Left ventricle myocardium superior (tissue), 1 donor: ENCODE data around the gene ST6GALNAC3. TPM values are rescaled to one million over a fixed set of nuclear protein-coding genes. Genes with fewer than 3 reads are reported as not detected.

Experiments used
- ATAC-seq: fragments of 200-7000 bp; cut with Tn5 transposase; one replicate; pipeline ENCODE4 v1.9.1; 2020; ENCODE audit warnings: mild to moderate bottlenecking, moderate library complexity
- DNase-seq: peaks from one replicate; pipeline ENCODE4 v3.0.0-alpha.2; 2020
- intact Hi-C: fragments of 100-400 bp; cut with micrococcal nuclease; formaldehyde crosslinking; loops from one replicate; pipeline ENCODE4 v1.11.0; 2022
- total RNA-seq: library from RNA; stranded (reverse); fragmentation: NEBNext Ultra II Directional; extraction: Animal tissue kit (Norgen Biotek cat#: 25700); gene quantifications from one replicate; pipeline ENCODE4 v1.2.1, GENCODE V29; 2021
- donor health status: DM: no; HTN: yes; CAD: no; lungs with severe emphysema.

The ST6GALNAC3 gene
- total RNA-seq, 1 donor from 2014 or later = 5.9 TPM

DNA sequence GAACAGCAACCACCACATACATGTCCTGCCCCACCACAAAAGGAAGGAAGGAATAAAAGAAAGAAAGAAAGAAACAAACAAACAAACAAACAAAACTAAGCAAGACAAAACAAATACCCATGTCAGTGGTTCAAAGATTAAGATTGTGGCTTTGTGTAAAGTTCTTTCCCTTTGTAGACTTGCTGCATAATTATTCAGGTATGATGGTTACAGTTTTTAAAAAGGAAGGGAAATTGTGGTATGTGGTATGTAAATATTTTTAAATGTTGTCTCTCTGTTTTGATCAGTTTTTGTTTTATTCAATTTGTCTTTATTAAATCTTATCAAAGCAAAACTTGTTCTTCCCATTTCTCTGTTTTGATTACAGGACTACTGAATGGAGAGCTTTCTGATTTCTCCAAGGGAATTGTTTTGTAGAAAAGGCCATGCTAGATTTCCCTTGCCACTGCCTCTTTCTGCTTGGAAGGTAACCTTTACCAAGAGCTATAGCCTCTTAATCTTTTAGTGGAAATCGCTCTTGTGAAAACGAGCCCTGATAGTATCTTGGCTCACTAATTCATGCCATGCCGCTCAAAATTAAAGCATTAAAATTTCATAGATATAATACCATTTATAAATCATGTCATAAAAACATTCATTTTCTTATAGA is 502.5 kb downstream of the ST6GALNAC3 start:
- no peak for DNase-seq
- no peak for ATAC-seq
- intact Hi-C loops = no loop called here

DNA sequence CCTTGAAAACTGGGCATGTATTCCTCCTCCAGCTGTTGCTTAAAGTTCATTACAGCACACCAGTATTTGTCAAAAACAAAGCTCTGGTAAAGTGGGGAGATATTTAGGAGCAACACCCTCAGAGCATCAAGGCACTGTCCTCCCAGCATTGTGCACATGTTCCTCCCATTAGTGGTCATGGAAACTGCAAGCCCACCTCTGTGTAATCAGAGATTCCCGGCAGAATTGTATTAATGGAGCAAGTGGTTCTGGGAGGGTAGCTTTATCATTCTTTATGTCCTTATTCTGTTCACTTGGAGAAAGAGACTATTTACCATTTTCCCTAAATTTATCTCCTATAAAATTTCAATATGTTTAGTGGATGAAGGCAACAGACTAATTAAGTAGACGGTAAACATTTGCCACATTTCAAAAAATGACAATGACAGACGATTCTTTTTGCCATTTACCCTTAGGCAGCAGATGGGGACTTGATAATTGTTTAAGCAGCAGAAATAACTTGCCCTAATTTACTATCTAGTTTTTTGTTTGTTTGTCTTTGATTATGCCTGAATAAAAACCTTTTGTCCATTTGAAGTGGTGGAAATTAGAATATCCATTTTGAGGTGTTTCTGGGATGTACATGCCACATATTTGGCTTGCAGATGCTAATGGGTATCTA is 503.1 kb downstream of the ST6GALNAC3 start:
- ATAC-seq = no peak
- intact Hi-C loops = no loop called here
- no peak for DNase-seq

DNA sequence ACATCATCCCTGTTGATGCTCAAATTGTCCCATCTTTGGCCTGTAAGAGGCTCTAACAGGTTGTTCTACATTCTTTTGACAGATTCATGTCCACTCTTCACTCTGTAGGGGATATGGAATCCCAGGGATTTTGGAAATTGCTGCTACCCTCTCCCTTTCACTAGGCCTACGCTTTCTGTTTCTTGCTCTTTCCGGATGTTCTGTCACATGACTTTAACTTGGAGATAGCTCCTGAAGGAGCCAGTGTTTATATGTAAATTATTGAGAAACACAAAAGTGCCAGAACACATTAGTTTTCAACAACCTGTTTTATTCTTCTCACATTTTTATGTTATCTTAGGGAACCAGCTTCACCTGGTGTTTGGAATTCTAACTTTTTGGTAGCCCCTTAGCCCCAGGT is 505.7 kb downstream of the ST6GALNAC3 start:
- ATAC-seq = no peak
- intact Hi-C loops = no loop called here

DNA sequence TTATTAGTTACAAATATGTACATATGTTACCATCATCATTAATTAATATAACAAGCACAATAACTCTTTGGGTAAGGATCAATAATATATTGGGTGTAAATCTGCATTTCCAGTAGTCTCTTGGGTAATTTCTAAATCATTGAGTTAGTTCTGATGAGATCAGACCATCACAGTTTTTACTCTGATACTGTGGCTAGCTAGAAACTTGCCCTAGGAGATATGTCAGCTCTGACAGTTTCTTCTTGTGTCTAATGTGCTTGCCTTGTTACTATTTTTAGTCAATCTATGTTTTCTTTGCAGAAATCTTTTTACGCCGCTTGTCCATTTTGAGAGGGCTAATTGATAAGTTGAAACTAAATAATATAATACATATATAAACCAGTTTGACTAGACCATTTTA is 507.2 kb downstream of the ST6GALNAC3 start:
- intact Hi-C loops = no loop called here
- ATAC-seq (no peak), DNase-seq (no peak)

More for the DNA sequence above, 505.7 kb downstream of the ST6GALNAC3 start:
- no peak for DNase-seq

DNA sequence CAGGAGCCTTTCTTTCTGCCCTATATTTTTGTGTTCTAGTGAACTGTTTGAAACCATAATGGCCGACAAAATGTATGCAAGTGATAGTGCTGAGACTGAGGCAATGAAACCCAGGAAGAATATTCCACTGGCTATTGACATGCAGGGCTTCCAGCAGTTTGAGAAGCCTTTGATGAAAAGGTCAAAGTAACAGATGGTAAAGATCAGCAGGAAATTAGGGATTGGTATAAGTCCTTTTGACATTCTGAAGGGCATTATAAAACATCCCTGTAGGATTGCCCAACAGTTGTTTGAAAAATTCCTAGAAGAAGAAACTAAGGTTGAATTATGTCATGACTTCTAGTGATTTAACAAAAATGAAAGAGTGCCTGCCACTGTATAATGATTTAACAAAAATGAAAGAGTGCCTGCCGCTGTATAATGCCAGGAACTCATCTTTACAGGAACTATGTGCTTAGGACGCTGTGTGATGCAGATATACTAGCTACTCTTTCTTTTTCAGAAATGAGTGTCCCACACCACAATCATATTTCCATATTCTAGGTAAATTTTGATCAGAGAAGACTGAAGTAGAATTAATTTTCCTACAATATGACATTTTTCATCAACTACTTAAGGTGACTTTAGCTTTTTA is 508.8 kb downstream of the ST6GALNAC3 start:
- ATAC-seq (no peak), DNase-seq (no peak)
- intact Hi-C loops = no loop called here

DNA sequence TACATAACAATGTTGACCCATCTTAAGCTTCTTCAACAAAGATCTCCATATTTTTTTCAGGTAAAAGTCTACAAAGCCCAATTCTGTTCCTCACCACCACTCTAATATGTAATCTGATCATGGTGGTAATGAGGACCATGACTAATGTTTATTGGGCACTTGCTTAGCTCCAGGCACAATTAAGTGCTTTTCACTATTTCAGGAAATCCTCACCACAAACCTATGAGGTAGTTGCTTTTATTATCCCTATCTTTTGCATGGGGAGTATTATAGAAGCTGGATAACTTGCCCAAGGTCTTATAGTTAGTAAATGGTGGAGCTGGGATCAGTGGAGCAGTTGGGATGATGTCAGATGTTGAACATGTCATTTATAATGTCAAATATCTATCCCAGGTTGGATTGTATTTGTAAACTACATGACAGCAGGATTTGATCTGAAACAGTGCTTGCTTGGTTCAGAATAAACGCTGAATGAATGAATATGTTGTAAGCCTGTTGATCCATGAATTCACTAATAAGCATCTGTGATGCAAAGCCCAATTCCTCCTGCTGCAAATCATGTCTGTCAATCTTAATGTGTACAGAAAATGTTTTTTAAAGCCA is 509.4 kb downstream of the ST6GALNAC3 start:
- intact Hi-C loops = no loop called here
- ATAC-seq = no peak

DNA sequence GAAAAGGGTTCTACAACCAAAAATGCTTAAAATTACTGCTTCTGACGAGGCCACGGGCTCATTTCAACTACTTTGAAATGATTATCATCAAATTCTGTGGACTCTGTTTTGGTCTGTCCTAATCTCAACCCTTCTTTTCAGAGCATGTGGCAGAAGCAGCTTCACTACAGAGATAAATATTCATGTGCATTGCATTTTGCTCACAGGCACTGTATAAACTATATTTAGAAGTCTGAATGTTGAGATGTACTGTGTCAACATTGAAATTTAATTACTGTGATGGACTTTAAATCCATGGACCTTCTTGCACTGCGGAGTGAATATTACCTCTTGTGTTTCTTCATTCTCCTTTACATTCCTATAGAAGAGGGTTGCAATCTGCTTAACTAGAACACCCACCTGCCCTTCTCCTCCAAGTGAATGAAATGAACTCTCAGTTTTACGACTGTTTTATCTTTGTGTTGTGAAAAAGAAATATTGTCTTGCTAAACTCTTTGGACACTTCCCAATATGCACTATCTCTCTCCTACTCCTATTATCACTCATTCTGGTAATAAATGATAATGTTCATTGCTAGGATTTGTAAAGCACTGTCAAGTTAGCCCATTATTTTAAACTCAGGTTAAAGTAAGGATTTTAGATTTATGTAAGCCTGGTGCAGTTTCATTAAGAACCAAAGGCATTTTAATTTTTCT is 511.6 kb downstream of the ST6GALNAC3 start:
- no peak for ATAC-seq
- DNase-seq = no peak
- intact Hi-C loops = no loop called here

More for the DNA sequence above, 509.4 kb downstream of the ST6GALNAC3 start:
- DNase-seq = no peak

DNA sequence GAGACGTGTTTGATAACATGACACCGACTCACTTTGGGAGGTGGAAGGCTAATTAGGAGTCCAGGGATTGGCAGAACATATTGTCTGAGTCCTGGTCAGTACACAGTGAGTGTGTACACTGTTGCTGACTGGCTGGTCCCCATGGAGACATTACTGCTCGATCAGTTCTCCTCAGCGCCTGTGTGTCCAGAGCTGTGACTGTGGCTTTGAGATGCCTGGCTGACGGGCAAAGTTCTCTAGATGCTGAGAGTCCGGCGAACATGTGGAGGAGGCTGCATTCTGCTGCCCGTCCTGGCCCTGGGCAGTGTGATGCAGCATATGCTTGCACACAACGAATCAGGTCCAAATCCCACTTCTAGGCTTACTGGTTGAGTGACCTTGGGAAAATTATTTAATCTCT is 512.7 kb downstream of the ST6GALNAC3 start:
- intact Hi-C loops = no loop called here
- DNase-seq (no peak), ATAC-seq (no peak)

DNA sequence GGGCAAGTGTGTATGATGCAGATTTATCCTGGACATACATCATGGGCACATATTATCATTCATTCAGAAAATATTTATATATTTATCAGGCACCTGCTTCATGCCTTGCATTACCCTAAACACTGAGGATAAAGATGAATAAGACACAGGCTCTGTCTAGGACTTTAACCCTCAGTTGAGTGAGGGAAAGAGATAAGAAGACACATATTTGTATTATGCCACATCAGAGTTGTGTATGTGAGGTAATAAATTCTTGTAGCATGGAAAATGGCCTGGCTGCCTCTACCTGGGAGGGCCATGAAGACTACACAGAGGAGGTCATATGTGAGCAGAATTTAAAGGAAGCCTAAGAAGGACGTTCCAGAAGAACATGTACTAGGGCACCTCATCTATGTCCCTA is 516.9 kb downstream of the ST6GALNAC3 start:
- no peak for ATAC-seq
- no peak for DNase-seq
- intact Hi-C loops = no loop called here

DNA sequence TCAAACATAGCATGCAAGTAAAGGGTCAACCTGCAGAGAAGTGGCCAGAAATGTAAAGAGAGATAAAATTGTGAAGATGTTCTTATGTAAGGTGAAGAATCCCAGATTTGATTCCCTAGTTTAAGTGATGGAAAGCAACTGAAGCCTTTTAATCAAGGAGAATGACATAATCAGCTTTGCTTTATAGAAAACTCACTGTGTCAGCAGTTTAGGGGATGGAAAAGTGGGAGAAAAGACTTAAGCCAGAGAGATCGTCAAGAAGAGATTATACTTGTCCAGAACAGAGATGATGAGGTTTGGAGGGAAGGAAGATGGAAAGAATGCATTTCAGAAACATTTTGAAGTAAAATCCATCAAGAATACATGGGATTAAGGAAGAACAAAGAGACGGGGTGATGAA is 517.4 kb downstream of the ST6GALNAC3 start:
- no peak for DNase-seq
- intact Hi-C loops = no loop called here
- ATAC-seq = no peak

DNA sequence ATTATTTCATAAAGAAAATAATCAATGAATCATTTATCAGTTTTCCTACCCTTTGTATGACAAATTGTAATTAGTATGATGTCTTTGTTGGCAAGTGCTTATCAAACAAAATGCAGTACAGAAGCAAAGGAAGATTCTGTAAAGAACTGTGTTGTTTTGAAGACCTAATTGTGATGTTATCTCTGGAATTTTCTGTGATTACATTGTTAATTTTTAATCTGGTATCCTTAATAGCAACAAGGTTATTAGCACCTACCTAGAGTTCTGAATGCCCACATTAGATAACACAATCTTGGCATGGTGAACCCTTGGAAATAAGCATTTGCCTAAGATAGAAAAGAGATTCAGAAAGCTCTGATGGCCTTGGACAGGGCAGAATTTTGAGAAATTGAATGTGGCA is 518.6 kb downstream of the ST6GALNAC3 start:
- DNase-seq (no peak), ATAC-seq (no peak)
- intact Hi-C loops = no loop called here

DNA sequence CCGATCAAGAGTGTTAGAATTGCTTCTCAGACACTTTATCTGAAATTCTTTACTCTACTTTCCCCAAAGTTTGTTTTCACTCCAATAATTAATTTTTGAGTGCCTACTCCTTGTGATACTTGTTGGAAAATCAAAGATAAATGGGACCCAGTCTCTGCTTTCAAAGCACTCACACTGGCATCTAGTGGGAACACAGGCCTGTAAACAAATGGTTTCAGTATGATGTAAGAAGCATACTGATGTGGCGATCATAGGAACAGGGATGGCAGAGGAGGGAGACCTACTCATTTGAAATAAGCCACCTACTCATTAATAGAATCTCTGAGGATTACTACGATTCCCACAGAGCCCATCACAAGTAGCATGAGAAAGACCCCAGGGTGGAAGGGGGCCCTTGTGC is 519.1 kb downstream of the ST6GALNAC3 start:
- no peak for ATAC-seq
- DNase-seq = no peak
- intact Hi-C loops = no loop called here

DNA sequence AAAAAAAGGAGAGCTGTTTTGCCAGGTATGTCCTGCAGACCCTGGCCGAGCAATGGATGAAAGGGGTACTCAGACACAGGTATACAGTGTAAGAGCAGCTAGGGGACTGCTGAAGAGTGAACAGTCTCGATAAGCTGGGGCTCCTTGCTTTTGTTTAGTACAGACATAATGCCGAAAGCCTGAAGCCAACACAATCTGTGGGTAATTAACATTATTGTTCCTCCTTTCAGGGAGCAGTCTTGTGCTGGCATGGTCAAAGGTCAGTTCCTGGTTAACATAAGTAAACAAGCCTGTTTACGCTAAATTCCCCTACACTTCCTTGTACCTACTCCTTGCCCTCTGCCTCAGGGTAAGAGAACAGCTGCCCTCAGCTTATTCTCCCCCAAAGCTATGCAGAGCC is 520.5 kb downstream of the ST6GALNAC3 start:
- intact Hi-C loops = no loop called here
- DNase-seq (no peak), ATAC-seq (no peak)

DNA sequence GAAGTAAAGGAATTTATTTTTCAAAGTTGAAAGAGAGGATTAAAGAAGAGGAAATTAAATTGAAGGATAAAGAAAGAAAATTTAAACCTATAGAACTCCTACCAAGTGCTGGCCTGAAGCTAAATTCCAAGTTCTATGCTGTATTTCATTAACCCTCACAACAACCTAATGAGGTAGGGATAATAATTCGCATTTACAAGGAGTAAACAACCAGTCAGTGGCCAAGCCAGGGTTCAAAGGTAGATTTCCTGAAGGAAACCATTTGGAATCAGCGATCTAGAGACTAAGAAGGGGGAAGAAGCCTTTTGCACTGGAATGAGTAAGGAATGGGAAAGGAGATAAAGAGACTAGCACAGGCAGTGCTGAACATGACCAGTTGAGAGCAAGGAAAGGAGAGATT is 526.9 kb downstream of the ST6GALNAC3 start:
- intact Hi-C loops = no loop called here
- ATAC-seq = no peak
- no peak for DNase-seq

DNA sequence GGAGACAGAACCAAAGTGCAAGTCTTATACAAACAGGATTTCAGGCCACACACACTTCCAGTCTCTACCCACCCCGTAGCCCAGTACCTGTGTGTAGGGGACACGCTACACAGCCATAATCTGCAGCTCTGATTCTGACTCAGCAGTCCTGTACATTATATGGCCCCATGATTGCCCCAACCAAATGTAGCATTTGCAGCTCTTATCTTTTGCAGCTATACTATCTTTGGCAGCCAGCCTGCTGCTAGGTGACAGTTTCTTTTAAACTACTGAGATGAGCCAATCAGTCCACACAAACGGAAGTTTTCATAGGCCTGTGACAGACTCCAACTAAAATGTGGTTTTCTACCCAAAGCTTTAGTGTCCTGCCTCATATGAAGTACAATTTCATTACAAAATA is 533.2 kb downstream of the ST6GALNAC3 start:
- no peak for DNase-seq
- ATAC-seq = no peak
- intact Hi-C loops = no loop called here

DNA sequence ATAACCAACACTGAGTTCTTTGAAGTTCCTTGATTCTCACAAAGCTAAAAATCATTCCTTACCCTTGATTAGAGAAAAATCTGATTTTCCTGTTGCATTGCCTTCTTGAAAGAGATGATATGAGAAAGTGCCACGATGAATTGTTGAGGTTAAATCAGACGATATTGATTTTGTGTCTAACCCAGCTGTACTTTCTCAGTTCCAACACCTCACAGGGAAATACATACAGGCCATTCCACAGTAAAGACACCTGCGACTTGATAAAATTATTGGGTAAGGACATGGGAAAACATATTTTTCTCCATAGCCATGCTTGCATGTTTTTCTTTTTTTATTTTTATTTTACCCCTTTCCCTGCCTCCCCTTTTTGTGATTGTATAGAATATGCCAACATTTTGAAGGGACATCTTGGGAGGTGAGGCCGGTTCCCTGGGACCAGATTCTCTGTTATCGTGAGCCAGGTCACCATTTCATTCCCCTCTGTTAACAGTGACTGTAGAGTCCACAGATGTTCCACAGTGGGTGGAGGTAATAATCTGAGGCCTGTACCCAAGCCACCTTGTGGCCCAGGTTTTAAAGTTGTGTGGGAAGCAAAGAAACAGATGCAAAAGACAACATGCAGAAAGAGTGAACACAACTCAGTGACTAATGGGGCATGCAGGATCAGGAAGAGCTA is 537.4 kb downstream of the ST6GALNAC3 start:
- ATAC-seq (no peak), DNase-seq (no peak)
- intact Hi-C loops = no loop called here

DNA sequence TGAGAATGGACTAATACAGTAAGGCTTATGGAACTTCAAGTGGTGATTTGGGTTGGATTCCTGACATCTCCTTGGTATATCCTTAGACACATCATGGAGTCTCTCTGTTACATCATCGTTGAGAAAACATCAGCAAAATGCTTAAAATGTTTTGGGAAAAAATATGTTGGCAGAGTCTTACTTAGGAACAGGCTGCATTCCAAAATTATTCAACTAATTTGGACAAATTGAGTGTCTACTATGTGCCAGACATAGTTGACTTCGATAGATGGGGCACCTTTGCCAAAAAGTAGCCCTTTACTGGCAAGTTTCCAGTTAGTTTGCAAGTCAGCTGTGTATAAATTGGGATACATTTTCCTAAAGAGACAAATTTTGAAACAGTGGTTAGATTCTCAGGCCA is 539.3 kb downstream of the ST6GALNAC3 start:
- intact Hi-C loops = no loop called here
- ATAC-seq = no peak
- no peak for DNase-seq

DNA sequence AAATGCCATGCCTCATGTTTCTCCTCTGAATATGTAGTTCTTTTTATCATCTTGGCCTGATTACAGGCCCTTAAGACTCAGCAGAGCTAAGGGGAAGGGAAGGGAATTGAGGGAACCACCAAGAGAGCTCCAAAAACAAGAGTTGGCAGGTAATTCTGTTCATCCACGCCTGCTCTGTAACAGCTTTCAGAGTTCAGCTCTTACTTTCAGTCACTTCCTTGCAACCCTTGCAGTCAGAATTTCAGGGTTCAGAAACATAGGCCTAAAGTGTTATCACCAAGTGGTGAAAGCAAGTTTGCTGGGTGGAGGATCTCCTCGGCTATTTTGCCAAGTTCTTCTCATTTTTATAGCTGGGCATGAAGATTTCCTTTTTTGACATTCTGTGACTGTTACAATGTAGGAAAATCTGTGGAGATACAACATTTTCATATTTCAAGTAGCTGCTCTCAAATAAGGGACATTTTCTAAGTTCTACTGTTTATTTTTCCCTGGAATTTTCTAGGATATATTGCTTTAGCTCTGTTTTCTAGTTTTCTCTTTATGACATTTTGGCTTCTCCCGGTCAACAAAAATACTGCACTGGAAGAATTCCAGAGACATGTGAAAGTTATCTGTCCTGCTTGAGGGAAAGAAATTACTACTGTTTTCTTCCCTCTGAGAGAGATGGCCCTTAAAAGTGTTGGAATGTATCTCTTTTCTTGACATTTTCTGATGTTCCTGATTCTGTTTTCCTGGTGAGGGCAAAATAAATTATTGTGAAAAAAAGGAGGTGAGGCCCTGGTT is 540.9 kb downstream of the ST6GALNAC3 start:
- ATAC-seq (no peak), DNase-seq (no peak)
- intact Hi-C loops = no loop called here

DNA sequence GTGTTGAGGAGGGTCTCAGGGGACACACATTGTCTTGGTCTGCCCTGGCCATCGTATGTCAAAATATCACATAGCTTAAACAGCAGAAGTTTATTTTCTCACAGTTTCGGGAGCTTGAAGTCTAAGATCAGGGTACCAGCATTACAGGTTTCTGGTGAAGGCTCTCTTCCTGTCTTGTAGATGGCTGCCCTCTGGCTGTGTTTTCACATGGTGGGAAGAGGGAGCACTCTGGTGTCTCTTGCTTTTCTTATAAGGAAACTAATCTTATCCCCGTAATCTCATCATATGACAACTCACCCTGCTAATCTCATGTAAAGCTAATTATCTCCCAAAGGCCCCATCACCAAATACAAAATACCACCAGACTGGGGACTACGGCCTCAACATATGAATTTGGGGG is 545.8 kb downstream of the ST6GALNAC3 start:
- intact Hi-C loops = no loop called here
- ATAC-seq = no peak

More for the DNA sequence above, 545.8 kb downstream of the ST6GALNAC3 start:
- DNase-seq = no peak
